UCSD-AML1 (cell line): ENCODE data around the gene MT1X.
A peak's percentile ranks its signal among the peaks of the same experiment; 100 is the strongest.

Experiments used
- DNase-seq: peaks from one replicate; lab custom pipeline; 2025; ENCODE audit not compliant: unreplicated experiment; lab: John Stamatoyannopoulos, UW

The MT1X gene

GRCh38 chr16:56681939-56682702, at the start of gene MT1X:
MT1X (plus strand) TSS chr16:56682470; CDS start chr16:56682541, 71 bp downstream.
- DNase-seq, result peak; percentile 87

- no peak for DNase-seq
Observed at GRCh38 chr16:56632848-56633365, 49.4 kb upstream of the MT1X start.

- DNase-seq, result no peak
Observed at GRCh38 chr16:56633535-56633934, 48.7 kb upstream of the MT1X start.

- DNase-seq, result no peak
Observed at GRCh38 chr16:56634715-56635440, 47.4 kb upstream of the MT1X start.

GRCh38 chr16:56635441-56635967, 46.8 kb upstream of the MT1X start:
- no peak for DNase-seq

GRCh38 chr16:56636616-56637413, 45.5 kb upstream of the MT1X start:
- DNase-seq, result no peak

GRCh38 chr16:56637814-56638750, 44.2 kb upstream of the MT1X start, which contains the start of gene MT1A:
MT1A (plus strand) TSS chr16:56638666; CDS start chr16:56638739, 73 bp downstream.
- DNase-seq, result no peak

GRCh38 chr16:56639045-56639444, 43.2 kb upstream of the MT1X start:
- no peak for DNase-seq

GRCh38 chr16:56640076-56640475, 42.2 kb upstream of the MT1X start:
- DNase-seq, result no peak

- no peak for DNase-seq
Observed at GRCh38 chr16:56641166-56641565, 41.1 kb upstream of the MT1X start.

GRCh38 chr16:56643080-56643778, 39.0 kb upstream of the MT1X start:
- no peak for DNase-seq

- no peak for DNase-seq
Observed at GRCh38 chr16:56643833-56644232, 38.4 kb upstream of the MT1X start.

GRCh38 chr16:56645311-56645710, 37.0 kb upstream of the MT1X start:
- no peak for DNase-seq

- no peak for DNase-seq
Observed at GRCh38 chr16:56645838-56646237, 36.4 kb upstream of the MT1X start.

GRCh38 chr16:56647641-56648431, 34.4 kb upstream of the MT1X start:
- DNase-seq, result no peak

- DNase-seq, result no peak
Observed at GRCh38 chr16:56649271-56649670, 33.0 kb upstream of the MT1X start.

GRCh38 chr16:56649820-56650219, 32.5 kb upstream of the MT1X start:
- DNase-seq, result no peak

- DNase-seq, result no peak
Observed at GRCh38 chr16:56651586-56651985, 30.7 kb upstream of the MT1X start, which contains the start of gene MT1B. MT1B (plus strand) TSS chr16:56651886; CDS start chr16:56651954, 68 bp downstream.
